ENCODE data around the gene ST14.
"Not testable (repeated sequence)": the region's sequence is repeated elsewhere in the genome, so short reads cannot be mapped to it uniquely, and the experiment has no call there.

ST14 gene

GRCh38 chr11:130209954-130210854 lies 50.6 kb downstream of the ST14 start:
- DNase-seq: no peak

DNA sequence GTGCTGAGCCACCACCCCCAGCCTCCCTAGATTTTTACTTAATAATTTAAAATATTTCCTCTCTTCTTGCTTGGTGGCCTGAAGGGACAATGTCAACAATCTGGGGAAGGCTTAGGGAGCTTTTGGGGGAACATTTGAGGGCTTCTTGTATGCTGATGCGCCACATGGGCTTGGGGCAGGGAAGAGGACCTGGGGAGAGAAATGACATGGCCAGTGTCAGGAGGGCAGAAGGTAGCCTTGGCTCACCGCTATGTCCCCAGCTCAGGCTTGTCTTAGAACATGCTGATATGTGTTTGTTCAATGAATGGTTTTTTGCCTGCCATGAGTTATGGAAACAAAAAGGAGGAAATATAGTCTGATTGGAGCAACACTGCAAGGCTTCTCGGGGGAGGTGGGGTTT lies 51.6 kb downstream of the ST14 start:
- DNase-seq: no peak

DNA sequence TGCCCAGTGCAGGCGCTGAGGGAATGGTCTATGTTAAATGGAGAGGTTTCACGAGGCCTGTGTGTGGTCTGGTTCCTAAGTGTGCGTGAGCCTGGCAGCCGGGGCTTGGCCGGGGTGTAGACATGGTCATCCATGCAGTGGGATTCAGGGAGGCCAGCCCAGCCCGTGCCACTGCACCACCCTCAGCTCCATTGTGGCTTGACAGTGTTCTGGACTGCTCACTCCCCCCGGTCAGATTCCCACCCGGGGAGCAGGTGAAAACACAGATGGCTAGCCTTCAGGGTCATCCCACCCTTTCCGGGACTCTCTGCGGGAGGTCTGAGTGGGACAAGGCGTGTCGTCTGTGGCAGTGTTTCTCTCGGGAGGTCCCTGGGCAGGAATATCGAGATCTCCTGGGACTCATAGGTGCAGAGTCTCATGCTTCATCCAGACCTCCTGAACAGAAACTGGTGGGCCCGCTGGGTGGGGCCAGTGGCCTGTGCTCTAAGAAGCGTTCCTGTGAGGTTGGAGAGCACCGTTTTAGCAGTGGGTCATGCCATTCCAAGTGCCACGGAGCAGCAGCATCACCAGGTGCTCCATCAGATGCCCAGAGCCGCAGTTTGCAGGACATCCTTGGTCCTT lies 52.3 kb downstream of the ST14 start:
- no peak for DNase-seq

GRCh38 chr11:130212431-130212961 lies 52.9 kb downstream of the ST14 start:
- DNase-seq: no peak

DNA sequence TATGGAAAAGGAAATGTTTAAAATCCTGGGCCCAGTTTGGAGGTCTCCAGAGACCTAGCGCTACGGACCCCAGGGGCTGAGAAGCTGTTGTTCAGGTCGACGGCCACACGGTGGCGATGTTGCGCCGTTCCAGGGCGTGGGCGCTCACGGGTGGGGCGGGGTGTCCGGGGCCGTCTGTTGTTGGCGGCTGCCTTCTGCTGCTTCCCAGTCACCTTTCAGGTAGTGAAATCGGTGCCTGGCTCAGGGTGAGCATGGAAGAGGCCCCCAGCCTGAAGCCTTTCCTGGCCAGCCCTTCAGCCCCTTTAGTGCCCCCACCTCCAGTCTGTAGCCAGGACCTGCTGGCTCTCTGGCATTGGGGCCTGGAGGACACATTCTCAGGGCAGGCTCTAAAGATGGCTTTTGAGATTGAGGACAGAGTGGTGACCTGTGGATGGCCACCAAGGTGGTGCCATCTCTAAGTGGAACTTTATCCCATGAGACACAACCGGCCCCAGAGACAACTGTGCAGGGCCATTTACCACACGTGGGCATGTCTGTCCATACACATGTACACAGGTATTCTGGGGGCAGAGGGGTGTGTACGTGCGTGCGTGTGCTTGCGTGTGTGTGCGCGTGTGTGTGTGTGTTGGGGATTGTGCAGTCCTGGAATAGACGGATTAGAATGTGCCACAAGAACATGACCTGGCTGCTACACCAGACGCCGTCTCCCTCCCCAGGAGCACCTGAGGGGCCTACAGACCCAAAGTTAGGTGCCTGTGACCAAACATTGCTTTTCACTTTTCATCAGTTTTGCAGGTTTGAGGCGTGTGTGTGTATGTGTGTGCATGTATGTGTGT lies 53.8 kb downstream of the ST14 start:
- peak; percentile 8 to 45 for DNase-seq

DNA sequence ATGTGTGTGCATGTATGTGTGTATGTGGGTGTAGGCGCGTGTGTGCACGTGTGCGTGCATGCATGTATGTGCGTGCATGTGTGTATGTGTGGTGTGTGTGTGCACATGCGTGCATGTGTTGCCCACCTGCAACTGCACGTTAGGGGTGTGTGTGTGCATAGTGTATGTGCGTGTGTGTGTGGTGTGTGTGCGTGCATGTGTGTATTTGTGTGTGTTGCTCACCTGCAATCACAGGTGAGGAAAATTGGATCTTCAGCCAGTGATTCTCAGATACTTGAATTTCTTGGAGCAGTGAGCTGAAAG lies 54.3 kb downstream of the ST14 start:
- DNase-seq: no peak

- DNase-seq: no peak
Measured at GRCh38 chr11:130214861-130215530, 55.4 kb downstream of the ST14 start.

- DNase-seq: no peak
Measured at GRCh38 chr11:130215531-130216220, 56.1 kb downstream of the ST14 start.

DNA sequence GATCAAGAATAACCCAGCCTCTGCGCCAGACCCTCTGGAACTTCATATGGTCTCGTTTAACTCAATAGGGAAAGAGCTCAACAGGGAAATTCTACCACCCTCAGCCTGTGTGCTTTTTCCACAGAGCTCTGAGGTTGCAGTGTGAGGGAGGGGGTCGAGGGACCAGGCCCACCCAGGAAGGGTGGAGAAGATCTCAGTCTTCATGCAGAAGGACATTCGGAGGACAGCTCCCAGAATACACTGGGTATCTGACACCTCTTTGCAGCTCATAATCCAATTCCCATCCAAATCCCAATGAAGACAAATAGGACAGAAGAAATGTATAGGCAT lies 56.6 kb downstream of the ST14 start:
- no peak for DNase-seq

DNA sequence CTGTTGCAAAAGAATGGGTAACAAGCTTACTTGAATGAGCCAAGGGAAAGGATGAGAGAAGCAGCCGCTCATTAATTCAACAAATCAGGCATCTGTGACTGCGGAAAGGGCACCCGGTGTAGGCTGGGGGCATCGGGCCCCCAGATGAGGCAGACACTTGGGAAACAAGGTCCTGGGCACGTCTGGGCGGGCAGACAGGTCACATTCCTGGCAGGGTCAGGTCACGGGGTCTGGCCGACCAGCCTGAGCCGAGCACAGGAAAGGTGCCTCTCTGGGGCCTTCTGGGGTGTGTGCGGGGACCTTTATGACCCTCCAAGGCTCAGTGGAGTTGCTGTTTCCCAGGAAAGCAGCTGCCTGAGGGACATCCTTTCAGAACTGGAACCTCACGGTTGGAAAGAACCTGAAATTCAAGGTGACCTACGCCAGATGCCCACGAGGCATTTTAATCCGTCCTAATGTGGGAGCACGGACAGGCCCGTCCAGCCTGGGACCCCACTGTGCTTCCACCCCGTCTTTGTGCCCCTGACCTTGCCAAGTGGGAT lies 57.1 kb downstream of the ST14 start:
- no peak for DNase-seq

DNA sequence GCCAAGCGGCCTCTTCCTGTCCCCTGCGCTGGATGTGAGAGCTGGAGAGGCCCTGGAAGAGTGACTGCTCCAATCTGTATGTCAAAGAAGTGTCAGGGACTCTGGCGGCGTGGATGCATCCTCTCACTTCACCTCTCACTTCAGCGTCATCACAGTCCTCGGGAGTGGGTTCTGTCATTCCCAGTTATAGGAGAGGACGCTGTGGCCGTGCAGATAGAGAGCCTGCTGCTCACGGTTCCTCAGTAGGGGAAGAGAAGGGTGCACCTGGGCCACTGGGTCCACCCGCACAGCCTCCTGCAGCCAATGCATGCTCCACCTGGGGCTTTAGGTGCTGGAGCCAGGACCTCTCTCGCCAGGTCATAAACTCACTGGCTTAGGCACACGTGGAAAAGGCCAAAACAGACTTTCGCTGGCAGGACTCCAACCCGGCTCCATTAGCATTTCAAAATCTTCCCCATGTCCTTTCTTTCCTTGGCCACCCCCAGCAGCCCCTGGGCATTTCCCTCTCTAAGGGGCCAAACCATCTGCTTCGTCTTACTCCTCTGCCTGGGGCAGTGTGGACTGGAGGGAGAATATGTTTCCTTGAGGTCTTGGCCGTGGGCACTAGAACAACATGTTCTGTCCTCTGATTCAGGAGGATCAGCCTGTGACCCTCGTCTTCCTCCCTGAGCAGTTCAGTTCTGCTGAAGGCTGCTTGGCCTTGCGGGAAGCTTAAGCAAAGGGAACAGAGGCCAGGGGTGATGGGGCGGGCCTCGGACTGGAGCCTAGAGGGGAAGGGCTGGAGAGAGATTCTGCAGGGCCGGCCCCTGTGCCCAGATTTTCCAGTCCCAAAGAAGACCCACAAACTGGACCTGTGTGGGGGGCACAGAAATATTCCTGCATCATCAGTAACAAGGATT lies 57.8 kb downstream of the ST14 start:
- DNase-seq: no peak

DNA sequence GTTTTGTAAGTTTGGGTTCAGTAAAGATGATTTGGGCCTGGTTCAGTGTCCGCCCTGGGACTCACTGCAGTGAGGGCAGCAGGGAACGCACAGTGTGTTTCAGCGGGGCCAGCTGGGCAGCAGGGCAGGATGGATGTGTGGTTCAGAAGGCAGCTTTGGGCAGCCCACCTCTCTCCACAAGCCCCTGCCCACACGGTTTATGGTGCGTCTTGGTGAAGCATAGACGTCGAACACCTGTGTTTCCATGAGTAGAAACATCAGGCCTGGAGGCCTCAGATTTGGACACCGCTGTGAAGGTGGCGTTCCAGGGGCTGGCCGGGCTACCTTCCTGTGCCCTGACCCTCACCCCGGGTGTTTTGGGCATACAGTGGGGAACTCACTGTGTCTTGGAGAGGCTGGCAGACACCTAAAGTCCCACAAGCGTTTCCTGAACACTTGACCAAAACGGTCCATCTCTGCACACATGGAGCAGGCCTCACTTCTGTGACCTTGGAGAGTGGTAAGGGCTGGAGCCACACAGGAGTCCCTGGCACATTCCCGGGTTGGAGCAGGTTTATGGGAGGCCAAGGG lies 59.0 kb downstream of the ST14 start:
- no peak for DNase-seq

GRCh38 chr11:130219148-130219547 lies 59.6 kb downstream of the ST14 start:
- no peak for DNase-seq

GRCh38 chr11:130220311-130221035 lies 60.9 kb downstream of the ST14 start:
- no peak for DNase-seq

DNA sequence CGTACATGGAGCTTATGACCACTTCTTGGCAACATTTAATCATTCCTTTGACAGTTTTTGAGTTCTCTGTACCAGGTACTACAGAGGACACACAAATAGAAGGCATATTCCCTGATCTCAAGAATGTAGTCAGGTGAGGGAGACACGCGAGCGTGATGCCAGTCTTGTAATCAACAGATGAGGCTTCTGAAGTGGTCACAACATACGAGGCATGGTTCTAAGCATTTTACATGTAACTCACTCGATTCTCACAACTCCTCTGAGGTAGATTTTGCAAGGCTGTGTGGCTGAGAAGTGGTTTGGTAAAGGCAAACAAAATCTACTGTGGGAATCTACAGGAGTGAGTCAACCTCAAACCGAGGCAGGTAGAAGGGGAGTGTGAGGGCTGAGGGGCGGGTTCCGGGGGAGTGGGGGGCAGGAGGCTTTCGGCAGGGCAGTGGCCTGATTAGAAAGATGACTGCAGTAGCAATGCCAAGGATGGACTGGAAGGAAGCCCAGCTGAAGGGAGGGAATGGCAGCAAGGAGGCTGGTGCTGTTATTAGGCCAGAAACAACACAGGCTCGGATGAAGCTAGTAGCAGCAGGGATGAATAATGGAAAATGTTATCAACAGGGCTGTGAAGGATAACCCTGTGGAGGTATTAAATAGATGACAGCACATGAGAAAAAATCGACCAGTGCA lies 63.8 kb downstream of the ST14 start:
- no peak for DNase-seq

DNA sequence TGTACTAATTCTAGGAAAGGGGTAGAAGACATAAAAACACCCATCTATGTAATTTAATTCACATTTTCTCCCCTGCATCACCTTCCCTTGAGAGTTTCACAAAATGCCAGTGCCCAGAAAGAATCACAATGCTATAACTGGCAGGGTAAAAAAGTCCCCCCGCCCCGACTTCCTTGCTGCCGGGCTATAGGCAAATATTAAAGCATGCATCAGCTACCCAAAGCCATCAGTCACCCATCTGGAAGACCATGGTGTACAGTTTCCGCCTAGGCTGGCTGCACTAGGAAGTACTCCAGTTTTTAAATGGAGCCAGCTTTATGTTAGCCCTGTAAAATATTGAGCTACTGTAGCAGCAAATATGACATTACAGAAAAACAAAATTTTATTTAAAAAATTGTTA lies 67.8 kb downstream of the ST14 start:
- no peak for DNase-seq

- DNase-seq: not testable (repeated sequence)
Measured at GRCh38 chr11:130233486-130233885, 73.9 kb downstream of the ST14 start.

- DNase-seq: not testable (repeated sequence)
Measured at GRCh38 chr11:130233888-130234287, 74.3 kb downstream of the ST14 start.

DNA sequence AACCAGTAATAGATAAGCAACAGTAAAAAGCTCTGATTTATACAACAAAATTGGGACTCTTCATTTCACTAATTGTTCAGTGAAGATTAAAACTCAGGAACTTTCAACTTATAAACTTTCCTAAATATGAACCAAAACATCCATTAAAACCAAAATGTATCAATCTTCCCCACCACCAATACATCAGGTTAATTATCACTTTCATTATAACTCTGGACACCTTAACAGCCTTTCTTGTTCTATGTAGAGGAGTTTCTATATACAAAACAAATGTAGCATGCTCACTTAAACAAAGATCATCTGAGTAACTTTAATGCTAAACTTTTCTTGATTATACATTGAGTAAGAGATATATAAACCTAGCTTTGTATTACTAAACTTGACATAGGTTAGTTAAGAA lies 74.7 kb downstream of the ST14 start:
- DNase-seq: no peak
